Measurements from ENCODE around the gene HGF. TPM values are rescaled to one million over a fixed set of nuclear protein-coding genes. Genes with fewer than 3 reads are reported as not detected.

The HGF gene
- total and polyA plus RNA-seq, 2 of the 8 experiments (the other 6 are each of a cell fraction or from before 2014, with no cell fraction given) = 0.05 to 0.60 TPM

DNA sequence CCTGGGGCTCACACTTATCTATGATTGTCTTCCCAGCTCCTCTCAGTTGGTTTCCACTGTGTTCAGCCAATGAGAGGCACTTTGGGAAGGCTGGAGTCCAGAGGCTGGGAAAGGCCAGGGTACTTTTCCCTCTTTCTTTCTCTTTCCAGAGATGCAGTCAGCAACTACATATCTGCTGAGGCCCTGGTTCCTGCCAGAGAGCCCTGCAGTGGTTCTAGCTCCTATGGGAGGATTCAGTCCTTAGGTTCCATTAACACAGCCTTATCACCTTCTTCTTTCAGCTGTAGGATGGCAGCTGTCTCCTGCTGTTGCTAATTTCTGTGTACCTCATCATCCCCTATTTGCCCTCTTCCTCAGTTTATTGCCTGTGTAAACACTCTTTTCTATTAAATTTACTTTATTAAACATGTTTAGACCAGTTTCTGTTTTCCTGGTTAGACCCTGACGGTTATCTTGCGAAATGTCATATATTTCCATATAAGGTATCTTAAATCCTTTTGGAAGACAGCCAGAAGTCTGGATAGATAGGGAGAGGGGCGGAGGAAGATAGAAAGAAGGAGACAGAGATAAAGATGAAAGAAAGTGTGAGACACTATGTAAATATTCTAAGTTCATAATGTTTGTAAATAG lies 100.3 kb downstream of the HGF start (continued):
- TF ChIP-seq NANOG (IDR thresholded peaks at IDR 0.05; ENCODE audit: insufficient read depth, low read depth, low read length, poor library complexity, severe bottlenecking) = no peak
- no peak for TF ChIP-seq TCF12 (IDR thresholded peaks at IDR 0.05; ENCODE audit: low read depth, low read length)
- TF ChIP-seq RAD21 (IDR thresholded peaks at IDR 0.05 in 1 of 2, conservative IDR thresholded peaks at IDR 0.05 in 1 of 2; ENCODE audit: low read depth in 2 of 2, low read length in 2 of 2) = no peak
